Measurements from ENCODE around the gene TOX3.

TOX3 gene

DNA sequence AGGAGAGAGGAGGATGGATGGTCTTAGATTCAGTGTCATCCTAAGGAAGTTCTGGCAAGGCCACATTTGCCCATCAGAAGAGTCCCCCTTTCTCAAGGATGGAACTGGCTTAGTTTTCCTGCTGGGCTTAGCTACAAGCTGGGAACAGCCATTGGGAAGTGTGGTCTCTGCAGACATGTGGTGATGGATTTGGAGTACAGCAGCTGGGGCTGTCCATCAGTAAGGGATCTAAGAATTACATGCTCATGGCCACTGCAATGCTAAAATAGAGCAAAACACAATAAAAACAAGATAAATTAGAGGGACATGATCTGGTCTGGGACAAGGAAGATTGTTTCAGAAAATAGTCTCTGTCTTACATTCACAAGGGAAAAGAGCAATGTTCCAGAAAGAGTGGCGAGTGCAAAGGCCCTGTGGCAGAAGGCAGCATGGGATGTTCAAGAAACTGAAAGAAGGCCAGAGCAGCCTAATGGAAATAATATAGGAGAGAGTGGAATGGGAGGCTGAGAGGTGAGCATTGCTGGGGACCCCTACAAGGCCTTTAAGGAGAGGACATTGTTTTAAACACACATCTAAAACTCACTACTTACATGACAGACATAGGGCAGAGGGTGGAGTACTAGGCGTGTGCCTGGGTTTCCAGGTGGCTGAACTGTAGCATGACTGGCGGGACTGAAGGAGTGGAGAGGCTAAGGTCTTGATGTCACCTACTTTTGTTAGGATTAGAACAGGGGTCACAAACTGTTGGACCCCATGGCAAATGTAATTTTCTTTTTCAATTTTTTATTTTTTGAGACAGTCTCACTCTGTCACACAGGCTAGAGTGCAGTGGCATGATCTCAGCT is 17.0 kb upstream of the TOX3 start:
- no peak for DNase-seq

DNA sequence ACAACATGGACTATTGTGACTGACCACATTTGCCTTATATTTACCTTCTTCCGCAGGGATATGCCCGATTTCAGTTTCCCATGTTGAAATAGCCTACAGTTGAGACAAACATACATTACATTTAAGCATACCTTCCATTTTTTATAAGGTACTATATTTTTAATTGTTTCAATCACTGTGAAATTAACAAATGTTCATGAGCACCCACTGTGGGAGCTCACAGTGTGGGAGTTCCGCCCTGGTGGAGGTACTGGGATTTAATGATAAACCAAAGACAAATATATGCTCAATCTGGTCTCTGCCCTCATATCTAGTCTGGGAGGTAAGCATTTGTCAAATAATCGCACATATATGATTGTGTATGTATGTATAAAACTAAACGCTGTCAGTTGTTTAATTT is 15.8 kb upstream of the TOX3 start:
- no peak for DNase-seq

DNA sequence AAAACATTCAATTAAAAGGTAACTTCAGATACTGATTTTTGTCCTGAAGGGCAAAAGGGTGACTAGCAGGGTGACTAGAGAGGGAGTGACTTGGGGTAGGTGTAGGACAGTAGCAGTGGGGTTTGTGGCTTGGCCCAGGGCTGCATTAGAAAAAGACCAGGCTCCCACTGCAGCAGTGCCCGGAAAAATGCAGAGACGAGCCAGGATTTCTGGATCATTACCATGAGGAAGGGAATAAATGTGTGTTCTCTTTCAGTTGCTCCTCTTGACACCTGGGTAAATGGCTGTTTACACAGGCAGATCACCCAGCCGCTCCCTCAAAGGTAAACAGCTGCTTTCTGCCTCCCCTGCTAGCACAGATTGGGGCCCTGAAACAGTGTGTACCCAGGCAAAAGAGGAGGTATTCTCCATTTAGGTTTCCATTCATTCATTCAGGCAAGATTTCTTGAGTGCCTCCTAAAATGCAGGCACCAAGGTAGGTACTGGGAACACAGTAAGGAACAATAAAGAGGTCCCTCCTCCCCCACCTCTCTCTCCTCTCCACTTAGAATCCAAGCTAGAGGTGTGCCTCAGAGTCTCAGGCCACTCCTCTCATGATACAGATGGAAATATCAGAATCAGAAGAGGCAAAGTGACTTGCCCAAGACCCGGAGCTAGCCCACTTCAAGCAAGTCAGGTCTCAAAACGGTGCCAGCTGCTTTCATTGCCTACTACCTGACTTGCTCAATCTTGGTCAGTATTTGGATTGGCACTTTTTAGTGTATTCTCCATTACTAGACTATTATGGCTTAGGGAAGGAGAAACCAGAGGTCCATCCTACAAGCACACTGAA is 15.2 kb upstream of the TOX3 start:
- DNase-seq: no peak

DNA sequence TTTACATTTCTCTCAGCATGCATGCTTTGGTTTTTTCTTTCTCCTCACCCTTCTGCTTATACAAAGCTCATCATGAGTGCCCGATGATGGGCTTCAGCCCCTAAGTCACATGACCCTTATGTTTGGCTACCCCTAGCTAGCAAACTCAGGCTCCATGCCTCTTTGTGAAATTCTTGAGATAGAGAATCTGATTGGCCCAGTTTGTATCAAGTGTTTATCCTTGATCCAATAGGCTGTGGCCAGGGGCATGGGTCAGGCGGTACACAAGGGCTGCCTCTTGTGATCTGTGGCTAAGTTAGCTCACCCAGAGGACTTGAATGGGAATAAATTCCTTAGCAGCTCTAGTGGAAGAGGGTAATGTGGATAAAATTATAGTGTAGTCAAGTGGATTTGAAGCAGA is 11.5 kb upstream of the TOX3 start:
- DNase-seq: no peak

DNA sequence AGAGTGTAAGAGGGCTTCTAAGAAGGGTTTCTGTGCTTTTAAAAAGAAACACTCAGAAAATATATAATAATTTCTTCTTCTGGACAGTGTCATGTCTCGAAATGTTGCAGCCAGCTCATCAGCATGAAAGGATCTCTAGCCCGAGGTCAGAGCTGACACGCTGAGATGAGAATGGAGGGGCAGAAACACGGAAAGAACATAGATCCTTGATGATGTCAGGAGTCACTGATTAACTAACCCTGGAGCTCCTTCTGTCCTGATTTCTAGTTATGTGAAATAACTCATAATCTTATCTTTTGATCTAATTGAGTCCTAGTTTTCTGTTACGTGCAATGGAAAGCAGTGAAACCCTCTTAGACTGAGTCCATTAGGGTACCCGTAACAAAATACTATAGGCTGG is 10.3 kb upstream of the TOX3 start:
- no peak for DNase-seq

DNA sequence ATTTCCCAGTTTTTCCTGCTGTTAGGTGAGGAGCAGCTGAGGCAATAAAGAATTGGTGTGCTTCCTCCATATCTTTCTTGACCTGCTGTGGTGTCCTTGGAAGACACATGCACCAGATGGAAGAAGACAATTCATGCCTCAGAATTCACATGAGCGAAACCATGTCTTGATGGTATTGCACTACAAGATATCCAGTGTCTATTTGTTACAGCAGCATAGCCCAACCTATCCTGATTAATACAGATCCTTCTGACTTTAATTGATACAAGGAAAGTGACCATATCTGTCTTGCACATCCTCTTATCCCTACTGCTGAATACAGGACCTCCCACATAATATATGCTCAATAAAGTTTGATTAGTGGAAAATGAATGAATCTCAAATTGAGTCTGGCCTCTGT is 9.1 kb upstream of the TOX3 start:
- DNase-seq: no peak

DNA sequence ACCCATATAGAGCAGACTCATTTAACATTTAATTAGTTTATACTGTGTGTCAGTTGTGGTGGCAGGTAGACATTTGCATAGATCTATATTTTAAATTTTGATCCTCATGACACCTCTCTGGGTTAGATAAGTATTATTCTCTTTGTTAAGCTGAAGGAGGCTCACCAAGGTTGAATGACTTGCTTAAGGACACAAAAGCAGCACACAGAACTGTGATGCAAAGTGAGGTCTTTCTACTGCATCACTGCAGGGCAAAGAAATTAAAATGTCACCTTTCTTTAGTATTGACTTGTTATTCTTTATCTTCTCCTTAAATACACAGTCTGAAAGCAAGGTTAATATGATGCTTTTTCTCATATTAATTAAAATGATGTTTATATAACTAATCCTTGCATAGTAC is 8.6 kb upstream of the TOX3 start:
- DNase-seq: no peak

DNA sequence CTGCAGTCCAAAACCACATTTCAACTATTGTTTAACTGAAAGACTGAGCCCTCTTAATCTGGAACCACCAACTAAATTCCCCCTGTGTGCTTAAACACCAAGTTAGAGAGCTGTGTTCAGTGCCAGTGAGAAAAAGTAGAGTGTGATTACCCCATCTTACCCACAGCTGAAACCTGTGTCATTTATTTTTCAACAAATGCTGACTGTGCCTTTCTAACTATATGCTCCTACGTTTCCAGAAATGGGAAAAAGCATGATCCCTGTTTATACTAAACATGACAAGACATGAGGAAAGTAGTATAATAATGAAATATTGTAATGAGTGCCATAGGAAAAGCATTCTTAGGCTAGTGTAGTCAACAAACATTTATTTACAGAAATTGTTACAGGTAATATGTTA is 7.4 kb upstream of the TOX3 start:
- DNase-seq: no peak

DNA sequence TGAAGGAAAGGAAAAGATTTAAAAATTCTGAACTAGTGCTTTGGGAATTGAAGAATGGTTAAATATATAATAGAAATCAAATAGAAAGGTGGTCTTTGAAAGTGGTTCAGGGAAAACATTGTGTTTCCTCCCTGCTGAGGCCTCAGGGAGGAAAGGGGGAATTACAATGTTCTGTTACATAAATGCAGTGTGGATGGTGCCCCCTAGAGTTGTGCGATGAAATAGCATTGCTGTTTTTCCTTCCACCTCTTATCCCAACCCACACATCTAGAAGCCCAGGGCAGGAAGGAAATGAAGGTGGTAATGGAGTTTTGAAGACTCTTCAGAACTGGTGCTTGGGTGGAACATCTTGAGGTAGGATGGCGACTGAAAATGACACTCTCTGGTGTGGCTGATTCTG is 6.4 kb upstream of the TOX3 start:
- DNase-seq: no peak

DNA sequence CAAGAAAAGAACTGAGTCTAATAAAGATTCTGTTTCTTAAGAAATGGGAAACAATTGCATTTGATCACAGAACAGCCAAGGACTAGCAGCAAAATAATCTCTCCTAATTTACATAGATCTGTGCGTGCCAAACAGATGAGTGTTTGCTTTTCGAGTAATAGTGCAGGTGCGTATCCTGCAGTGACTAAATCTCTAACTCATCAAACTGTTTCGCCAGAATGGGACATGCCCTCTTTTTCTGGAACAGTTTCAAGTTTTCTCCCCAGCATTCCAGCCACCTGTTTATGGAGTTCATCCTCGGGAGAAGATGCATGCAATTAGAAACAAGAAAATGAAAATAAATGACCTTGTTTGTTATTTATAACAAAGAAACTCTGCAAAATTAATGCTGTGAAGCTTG is 5.7 kb upstream of the TOX3 start:
- DNase-seq: no peak

DNA sequence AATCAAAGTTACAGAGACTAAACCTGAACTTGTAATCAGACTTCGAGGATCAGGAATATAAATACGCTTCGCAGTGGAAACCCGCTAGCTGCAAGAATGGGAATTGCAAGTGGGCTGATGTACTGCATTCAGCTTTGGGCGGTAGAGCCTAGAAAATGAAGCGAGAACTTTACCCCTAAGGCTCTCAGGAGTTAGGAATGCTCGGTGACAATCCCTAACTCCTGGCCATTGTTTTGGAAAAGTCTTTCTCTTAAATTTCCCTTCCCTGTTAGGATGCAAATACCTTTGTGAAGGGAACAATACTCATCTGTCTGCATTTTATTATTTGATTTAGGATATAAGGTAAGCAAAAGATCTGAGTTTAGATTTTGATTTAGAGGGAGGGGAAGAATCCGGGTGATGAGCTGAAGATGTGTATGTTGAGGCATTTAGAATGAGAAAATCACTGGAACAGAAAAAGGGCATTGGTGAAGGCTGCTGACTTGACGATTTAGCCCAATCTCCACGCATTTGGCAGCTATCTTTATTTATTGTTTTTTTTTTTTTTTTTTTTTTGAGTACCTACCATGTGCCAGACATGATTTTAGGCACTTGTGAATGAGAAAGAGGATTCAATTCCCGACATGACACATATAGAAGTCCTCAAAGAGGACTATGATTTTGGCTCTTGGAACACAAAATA is 2.2 kb upstream of the TOX3 start:
- DNase-seq: no peak

DNA sequence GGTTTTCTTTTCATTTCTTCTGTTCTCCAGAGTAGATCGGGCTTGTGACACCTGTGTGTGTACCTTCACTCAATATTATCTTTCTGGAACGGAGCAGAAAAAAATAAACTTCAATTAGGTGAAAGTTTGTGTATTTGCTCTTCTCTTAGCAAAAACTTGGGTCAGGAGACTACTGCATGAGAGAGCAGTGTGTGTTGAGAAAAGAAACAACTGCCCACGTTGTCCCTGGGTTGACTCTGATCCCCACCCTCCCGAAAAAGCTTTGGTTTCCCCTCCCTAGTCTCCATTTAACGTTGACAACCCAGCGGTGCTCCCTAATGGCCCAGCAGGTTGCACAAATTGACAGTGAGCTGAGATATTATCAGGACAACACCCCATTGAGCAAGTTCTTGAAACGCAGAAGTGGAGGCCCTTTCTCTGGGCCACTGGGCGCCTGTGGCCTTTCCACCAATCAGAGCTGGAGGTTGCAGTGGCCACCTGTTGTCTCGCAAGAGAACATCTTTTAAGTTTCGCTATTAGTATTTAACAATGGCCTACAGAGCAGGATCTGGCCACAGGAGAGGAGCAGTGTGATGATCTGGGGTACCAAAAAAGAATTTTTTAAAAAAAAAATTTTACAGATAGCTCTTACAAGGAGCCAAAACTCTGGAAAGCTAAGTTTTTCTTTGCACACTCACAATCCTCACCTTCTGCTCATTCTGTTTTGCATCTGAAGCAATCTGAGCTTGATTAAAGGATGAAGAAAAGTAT is 1.5 kb upstream of the TOX3 start:
- no peak for DNase-seq

DNA sequence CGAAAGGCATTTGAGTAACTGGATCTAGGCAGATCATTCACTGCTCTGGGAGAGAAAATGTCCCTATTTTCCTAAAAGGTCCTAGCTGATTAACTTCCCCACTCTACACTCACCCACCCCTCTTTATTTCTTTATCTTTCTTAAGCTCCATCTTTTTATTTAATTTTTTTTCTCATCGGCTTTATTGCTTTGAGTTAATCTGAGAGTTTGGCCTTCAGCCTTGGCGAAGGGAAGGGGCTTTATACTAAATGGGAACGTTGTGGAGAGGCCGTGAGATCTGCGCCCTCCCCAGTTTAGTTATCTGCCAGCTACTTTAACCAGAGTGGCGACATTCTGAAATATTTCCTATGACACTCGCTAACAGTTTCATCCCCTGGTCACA is 882 bp upstream of the TOX3 start:
- no peak for DNase-seq

DNA sequence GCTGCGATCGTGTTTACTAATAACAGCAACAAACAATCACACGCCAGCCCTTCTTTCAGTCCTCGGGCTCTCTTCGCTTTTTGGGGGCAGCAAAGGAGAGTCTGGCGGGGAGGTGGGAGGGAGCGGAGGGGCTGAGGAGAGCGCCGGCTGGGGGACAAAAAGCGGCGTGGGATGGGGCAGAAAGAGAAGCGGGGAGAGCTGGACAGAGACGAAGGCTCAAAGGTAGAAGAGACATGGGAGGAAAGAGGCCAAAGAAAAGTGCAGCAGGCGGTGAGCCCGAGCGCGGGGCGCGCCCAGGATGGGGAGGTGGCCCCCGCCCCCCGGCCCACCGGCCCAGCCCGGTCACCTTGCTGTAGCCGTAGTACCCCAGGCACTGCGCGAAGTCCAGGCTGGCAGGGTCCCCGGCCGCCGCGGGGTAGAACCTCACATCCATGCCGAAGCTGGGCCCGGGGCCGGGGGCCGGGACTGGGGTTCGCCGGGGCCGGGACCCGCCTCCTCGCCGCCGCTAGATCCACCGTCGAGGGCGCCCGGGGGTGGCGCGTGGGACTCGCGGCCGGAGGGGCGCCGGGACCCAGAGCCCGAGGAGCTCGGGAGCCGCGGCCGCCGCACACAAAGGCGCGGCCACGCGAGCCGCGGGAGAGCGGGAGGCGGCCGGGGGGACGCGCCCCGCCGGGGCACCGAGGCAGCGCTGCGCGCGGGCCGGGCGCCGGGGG is 496 bp downstream of the TOX3 start:
- DNase-seq: no peak

DNA sequence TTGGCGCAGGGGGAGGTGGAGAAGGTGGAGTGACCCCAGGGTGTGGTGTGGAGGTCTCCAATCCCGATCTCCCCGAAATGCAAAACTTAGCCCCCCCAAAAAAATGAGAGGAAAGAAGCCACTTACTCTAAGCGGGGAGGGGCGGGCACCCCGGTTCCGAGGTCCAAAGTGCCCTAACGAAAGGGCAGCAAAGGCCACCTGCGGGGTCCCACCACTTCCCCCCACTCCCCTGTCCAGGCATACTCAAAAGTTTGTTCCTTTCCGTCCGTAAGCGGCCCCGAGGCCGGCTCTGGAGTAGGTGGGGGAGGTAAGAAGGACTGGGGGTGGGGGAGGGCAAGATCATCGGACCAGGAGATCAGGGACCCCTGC is 1.1 kb downstream of the TOX3 start:
- no peak for DNase-seq

DNA sequence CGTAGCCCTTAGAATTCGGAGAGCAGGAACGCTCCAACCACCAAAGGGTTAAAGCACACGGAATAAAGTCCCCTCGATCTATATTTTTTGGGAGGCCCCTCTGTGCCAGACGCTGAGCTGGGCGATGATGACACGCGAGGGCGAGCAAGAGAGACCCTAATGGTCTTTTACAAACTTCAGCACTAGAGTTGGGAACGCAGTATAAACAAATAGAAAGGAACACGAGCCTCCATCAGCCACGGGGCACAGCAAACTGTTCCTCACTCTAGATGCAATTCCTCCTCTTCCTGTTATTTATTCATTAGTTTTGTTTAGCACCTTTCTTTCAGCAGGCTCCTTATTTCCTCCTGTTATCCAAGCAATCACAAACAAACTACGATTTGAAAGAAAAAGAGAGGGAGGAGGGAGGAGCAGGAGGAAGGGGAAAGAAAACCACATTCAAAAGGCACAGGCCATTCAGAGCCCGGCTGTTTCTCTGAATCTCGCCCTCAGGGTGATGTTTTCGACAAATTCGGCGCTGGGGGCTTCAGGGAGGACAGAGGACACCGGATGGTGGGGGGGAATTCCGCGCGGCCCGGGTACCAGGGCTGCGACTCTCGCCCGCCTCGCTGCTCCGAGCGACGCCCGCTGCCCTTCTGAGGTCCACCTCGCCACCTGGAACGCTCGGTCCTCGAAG is 1.6 kb downstream of the TOX3 start:
- DNase-seq: no peak

DNA sequence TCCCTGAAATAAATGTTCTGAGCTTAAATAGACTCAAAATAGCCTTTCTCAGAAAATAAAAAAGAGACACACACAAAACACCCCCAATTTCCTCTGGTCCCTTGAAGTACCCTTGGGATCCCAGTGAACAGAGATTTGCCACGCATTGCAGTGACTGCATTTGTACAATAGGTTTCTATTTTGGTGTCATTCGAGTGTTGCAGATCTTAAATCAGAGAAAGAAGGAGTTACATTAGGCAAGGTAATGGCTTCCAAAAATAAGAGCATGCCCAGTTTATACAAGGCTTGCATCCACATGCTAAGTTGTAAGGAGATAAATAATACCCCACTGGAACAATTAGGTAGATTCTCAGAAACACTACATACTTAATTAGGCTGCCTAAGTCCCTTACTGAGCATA is 2.2 kb downstream of the TOX3 start:
- no peak for DNase-seq

DNA sequence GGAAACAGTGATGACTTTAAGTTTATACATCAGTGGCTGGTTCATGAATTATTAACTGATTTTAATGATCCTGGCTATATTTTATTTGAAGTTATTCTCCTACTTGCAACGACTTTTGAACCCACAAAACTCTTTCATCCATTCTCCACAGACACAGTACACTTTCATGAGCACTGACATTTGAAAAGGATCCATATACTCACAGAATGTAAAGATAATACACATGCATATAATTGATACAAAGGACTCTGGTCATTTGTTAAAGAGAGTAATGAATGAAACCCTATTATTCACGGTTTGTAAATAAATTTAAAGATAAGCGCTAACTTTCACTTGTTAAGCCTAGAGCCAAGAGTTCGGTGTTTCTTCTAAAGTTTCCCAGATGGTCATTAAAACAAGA is 3.3 kb downstream of the TOX3 start:
- DNase-seq: no peak

DNA sequence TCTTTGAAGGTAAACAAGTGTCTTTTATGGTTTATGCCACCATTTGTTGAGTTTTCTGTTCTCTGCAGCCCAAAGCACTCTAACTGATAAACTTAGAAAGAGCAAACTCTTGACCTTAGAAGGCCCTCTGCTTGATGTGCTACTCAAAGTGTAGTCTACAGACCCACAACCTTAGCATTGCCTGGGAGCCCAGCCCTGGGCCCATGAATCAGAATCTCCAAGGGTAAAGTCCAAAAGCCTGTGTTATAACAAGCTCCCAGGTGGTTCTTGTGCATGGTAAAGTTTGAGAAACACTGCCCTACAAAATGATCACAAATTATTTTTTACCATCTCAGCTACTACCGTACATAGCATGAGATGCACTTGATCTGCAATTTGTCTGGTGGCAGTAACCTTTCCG is 6.0 kb downstream of the TOX3 start:
- no peak for DNase-seq

DNA sequence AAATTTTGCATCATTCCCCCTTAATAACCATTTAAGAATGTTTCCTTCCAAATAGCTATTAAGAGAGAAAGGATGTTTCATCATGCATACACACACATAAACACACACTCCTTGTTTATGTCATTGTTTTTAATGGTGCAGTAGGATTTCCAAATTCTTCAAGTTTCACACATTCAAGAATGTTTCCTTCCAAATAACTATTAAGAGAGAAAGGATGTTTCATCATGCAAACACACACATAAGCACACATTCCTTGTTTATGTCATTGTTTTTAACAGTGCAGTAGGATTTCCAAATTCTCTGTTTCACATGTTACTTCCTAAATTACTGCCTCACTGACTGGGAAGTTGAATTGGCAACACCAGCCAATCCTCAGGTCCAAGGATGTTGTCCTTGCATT is 7.8 kb downstream of the TOX3 start:
- DNase-seq: no peak

DNA sequence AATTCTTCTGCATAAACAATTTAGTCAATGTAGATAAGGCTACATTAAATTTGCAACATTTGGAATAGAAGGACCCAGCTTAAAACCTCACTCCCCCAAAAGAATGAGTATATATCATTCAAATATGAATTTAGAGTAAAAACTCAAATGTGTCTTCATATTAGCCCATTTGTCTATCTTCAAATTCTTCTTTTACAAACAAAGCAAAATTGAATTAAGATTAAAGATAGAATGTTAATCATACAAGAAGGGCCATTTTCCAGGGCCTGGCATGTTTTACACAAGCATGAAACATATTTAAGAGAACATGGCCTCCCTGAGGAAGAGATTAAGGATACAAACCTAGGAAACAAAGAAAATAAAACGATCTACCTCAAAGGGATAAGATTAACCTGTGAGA is 8.4 kb downstream of the TOX3 start:
- no peak for DNase-seq

DNA sequence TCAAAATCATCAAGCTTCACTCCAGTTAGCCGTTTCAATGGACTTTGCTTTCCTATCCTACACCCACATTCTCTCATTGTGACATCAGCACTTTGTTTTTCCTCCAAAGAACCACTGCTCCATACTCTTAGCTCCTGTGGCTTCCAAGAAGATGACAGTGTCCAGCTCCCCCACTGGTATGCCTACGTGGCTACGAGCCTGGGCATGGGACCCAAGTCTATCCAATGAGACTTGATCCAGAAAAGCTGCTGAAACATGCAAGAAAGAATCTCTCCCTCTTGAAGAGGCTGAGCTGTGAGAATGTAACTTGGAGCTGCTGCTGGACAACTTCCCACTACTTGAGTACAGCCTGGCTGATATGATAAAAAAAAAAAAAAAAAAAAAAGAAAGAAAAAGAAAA is 9.4 kb downstream of the TOX3 start:
- DNase-seq: no peak

Data from activated T-cell treated with anti-CD3 and anti-CD28 coated beads, Interleukin-2, amount 50 U/mL, for 48 hours (primary cell).